K562 (cell line): ENCODE measurements around the gene TRA2B. TPM values are rescaled to one million over a fixed set of nuclear protein-coding genes. Genes with fewer than 3 reads are reported as not detected.

Experiments
- ATAC-seq: fragments of 200-7000 bp; cut with Tn5 transposase; 3 replicates; pipeline ENCODE4 v1.9.1; 2020; ENCODE audit warnings: moderate library complexity
- BruUV-seq: library from RNA; stranded (reverse); fragments of 400-500 nt; replicated peaks from 2 replicates; lab custom pipeline; 2021; lab: Mats Ljungman, UMichigan
- CTCF ChIA-PET: fragments of 300-600 bp; formaldehyde crosslinking; extraction: SDS; loops from one replicate; lab custom pipeline; 2021; ENCODE audit warnings: low intra/inter-chr PET ratio; lab: Yijun Ruan, JAX
- POLR2A ChIA-PET: fragments of 300-600, 350-650 bp; sonication (Branson Sonifier 250); formaldehyde crosslinking; extraction: SDS; loops from one replicate; lab custom pipeline; 2021; ENCODE audit warnings: antibody characterized with exemption, inconsistent platforms; lab: Yijun Ruan, JAX
- DNase-seq, 4 experiments: peaks; one replicate each; pipeline versions ENCODE4 v3.0.0 to v3.0.0-alpha.2; 2011 to 2018; ENCODE audit warnings: low spot score in 3 of 4, mixed read lengths in 3 of 4; ENCODE audit errors: extremely low read depth in 1 of 4
- FAIRE-seq: peaks from 2 replicates; lab custom pipeline; 2011; peaks lifted over from hg19 to GRCh38; lab: Jason Lieb, UNC
- H2AFZ ChIP-seq: 2 replicates; pipeline ENCODE4 v1.6.0; 2011; ENCODE audit warnings: low read depth, low read length, control low read depth, inconsistent platforms
- H3K27ac ChIP-seq: fragments of 200-600 bp; 3 replicates; pipeline ENCODE4 v1.8.0; 2011; ENCODE audit warnings: low read depth, mild to moderate bottlenecking, control low read depth, inconsistent platforms, low read length, moderate library complexity, mixed read lengths; ENCODE audit errors: extremely low read depth
- H3K27me3 ChIP-seq, 2 experiments: fragments of 300-600 bp in 1 of 2; 2 replicates in 1 of 2; 3 replicates in 1 of 2; pipeline versions ENCODE4 v1.6.0 to v1.8.0; 2011; ENCODE audit warnings: inconsistent platforms in 2 of 2, low read length in 2 of 2, mild to moderate bottlenecking in 1 of 2, mixed read lengths in 1 of 2, moderate library complexity in 1 of 2; ENCODE audit not compliant: control insufficient read depth in 2 of 2, insufficient read depth in 2 of 2
- H3K36me3 ChIP-seq: fragments of 300-600 bp; 3 replicates; pipeline ENCODE4 v1.8.0; 2011; ENCODE audit warnings: mild to moderate bottlenecking, low read length, inconsistent platforms; ENCODE audit not compliant: control insufficient read depth, insufficient read depth
- H3K4me1 ChIP-seq, 2 experiments: fragments of 200-600 bp in 1 of 2; replicated peaks in 1 of 2; 2 replicates in 1 of 2; 3 replicates in 1 of 2; pipeline versions ENCODE4 v1.5.1 to v1.8.0; 2011; ENCODE audit warnings: inconsistent platforms in 2 of 2, low read length in 2 of 2, mild to moderate bottlenecking in 1 of 2, mixed read lengths in 1 of 2, moderate library complexity in 1 of 2; ENCODE audit not compliant: control insufficient read depth in 2 of 2, insufficient read depth in 2 of 2
- H3K4me2 ChIP-seq: 2 replicates; pipeline ENCODE4 v1.6.1; 2011; ENCODE audit warnings: low read length, control low read depth, inconsistent platforms, mixed read lengths; ENCODE audit not compliant: insufficient read depth
- H3K4me3 ChIP-seq: fragments of 200-600 bp; sonication (generic), shearing (Covaris generic); 2 replicates; pipeline ENCODE4 v1.5.1; 2016; ENCODE audit warnings: control low read depth, inconsistent platforms
- H3K79me2 ChIP-seq: fragments of 200-600 bp; 3 replicates; pipeline ENCODE4 v1.8.0; 2011; ENCODE audit warnings: low read length, inconsistent platforms; ENCODE audit not compliant: control insufficient read depth, insufficient read depth
- H3K9ac ChIP-seq, 2 experiments: 2 replicates each; pipeline versions ENCODE4 v1.6.0 to v1.6.1; 2011; ENCODE audit warnings: low read depth in 2 of 2, low read length in 2 of 2, control low read depth in 1 of 2, inconsistent platforms in 1 of 2, mild to moderate bottlenecking in 1 of 2, mixed read lengths in 1 of 2; ENCODE audit not compliant: insufficient read depth in 1 of 2
- H3K9me1 ChIP-seq: one replicate; pipeline ENCODE4 v1.6.0; 2011; ENCODE audit warnings: inconsistent platforms, mild to moderate bottlenecking, low read length, moderate library complexity; ENCODE audit not compliant: control insufficient read depth, insufficient read depth
- H3K9me3 ChIP-seq: replicated peaks from 2 replicates; pipeline ENCODE4 v1.5.1; 2011; ENCODE audit warnings: low read depth, low read length, inconsistent platforms; ENCODE audit not compliant: control insufficient read depth, insufficient read depth
- H4K20me1 ChIP-seq: replicated peaks from 2 replicates; pipeline ENCODE4 v1.6.1; 2011; ENCODE audit warnings: low read length, inconsistent platforms, mixed read lengths; ENCODE audit not compliant: control insufficient read depth, insufficient read depth
- CC2D1A ChIP-seq: fragments of 450-650 bp; IDR thresholded peaks from 2 replicates; pipeline ENCODE4 v1.6.1; 2017; ENCODE audit warnings: mild to moderate bottlenecking
- ESRRA ChIP-seq: fragments of 450-650 bp; IDR thresholded peaks from 2 replicates; pipeline ENCODE4 v1.6.1; 2014; ENCODE audit warnings: low read depth, mild to moderate bottlenecking, moderate library complexity, borderline replicate concordance
- ZFP91 ChIP-seq: sonication (generic); formaldehyde crosslinking; IDR thresholded peaks from 2 replicates; pipeline ENCODE4 v1.8.0; 2022; ENCODE audit warnings: mild to moderate bottlenecking, missing genetic modification reagents
- ZNF121 ChIP-seq: sonication (generic); formaldehyde crosslinking; conservative IDR thresholded peaks from 2 replicates; pipeline ENCODE4 v1.8.0; 2022; ENCODE audit warnings: missing genetic modification reagents
- ZNF436 ChIP-seq: fragments of 250-450, 450-650 bp; sonication (Bioruptor Pico); formaldehyde crosslinking; IDR thresholded peaks from 2 replicates; pipeline ENCODE4 v1.7.0; 2020; ENCODE audit warnings: mild to moderate bottlenecking
- WGBS: fragments of 100-300 bp; shearing (Covaris generic); methylation state at CpG from one replicate; pipeline ENCODE4 v1.1.6; 2016; ENCODE audit warnings: low coverage, mixed read lengths; ENCODE audit not compliant: insufficient coverage; ENCODE audit errors: missing lambda C conversion rate; 5-methylcytosine and 5-hydroxymethylcytosine counted together
- in situ Hi-C: fragments of 300-500 bp; cut with MboI; formaldehyde crosslinking; loops from 4 replicates; pipeline ENCODE4 v1.15.0; 2018; ENCODE audit warnings: inconsistent platforms, mixed read lengths
- intact Hi-C: fragments of 100-400 bp; cut with micrococcal nuclease; formaldehyde crosslinking; loops from 2 replicates; pipeline ENCODE4 v1.14.2; 2022
- polyA plus RNA-seq, 8 experiments: library from polyadenylated mRNA; depleted of rRNA in 4 of 8; stranded (reverse) in 5 of 8; unstranded in 3 of 8; fragments of >200 nt; fragmentation: Nextera tagmentation in 2 of 8; fragmentation: Illumina TruSeq in 1 of 8; extraction: Ambion mirVana in 2 of 8; extraction: Trizol in 1 of 8; gene quantifications; 2 replicates each; pipeline versions ENCODE4 v1.2.1 to v1.2.3, GENCODE V29; 2011 to 2014; ENCODE audit warnings: inconsistent platforms in 1 of 8, missing spikeins in 1 of 8
- total RNA-seq, 7 experiments: library from RNA; depleted of rRNA in 6 of 7; stranded (reverse); fragments of >200 nt in 6 of 7; fragmentation: Illumina TruSeq in 2 of 7; extraction: Trizol in 2 of 7; gene quantifications; 2 replicates each; pipeline versions ENCODE4 v1.2.1 to v1.2.3, GENCODE V29; 2011 to 2021; ENCODE audit warnings: low replicate concordance in 1 of 7
- TF ChIP-seq, protein P1 (sequence below): fragments of 450-650 bp; formaldehyde crosslinking; IDR thresholded peaks from 2 replicates; pipeline ENCODE4 v1.4.0; 2022; ENCODE audit warnings: missing genetic modification characterization

The TRA2B gene
- total and polyA plus RNA-seq, 9 of the 15 experiments (the other 6 are each of a cell fraction or from before 2014, with no cell fraction given) = 105 to 411 (median 278) TPM

DNA sequence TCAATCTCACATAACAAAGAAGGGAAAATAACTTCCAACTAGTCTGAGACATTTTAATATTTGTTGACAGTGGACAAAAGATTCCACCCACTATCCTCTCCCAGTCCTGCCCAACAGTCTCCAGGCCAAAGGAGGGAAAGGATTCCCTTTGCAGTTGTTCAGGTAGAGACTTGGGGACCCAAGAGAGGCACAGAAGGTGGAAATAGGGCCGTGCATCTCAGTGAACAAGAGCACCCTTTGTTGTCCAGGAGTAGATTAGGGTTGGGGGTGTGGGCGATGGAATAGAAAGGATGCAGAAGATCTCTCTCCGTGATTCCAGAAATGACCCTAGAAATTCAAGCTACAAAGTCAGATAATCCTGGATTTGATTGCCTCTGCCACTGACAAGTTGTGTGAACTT lies 44.8 kb upstream of the TRA2B start:
- TF ChIP-seq ESRRA (no peak), ZNF436 (CRISPR knock-in tag) (no peak), CC2D1A (no peak)
- Histone ChIP-seq H3K27ac (no peak overlapping the region), H3K9me1 (no peaks in the 10 kb centered on the region), H3K4me3 (no peak overlapping the region), H3K9ac (no peak overlapping the region), H3K36me3 (no peaks in the 10 kb centered on the region), H4K20me1 (0 out of 2 replicates have a peak, but pooled peaks cover 5% of the 10 kb centered on the region), H3K4me2 (no peak overlapping the region), H3K79me2 (no peaks in the 10 kb centered on the region), H2AFZ (no peak overlapping the region), H3K9me3 (no peaks in the 10 kb centered on the region), H3K4me1 (peaks cover 4 to 6% of the 10 kb centered on the region in 2 experiments), H3K27me3 (peaks cover 0 to 6% of the 10 kb centered on the region in 2 experiments; a peak in 2 of 5 replicates)
- in situ Hi-C loops = loop anchor here (5.0 kb wide), 2 partner anchors 250 to 560 kb away; partner anchors contain the start of gene CRYGS
- ChIA-PET POLR2A (no interaction called here), CTCF (interaction anchor here (1.2 to 2.1 kb wide), 3 partner anchors 260 to 558 kb away, joined by 7 to 13 read pairs (median 11); no protein-coding TSS in a partner anchor)
- FAIRE-seq = no peak
- BruUV-seq = no TSS peak
- no peak for ATAC-seq
- intact Hi-C loops = loop anchor here (1.0 to 10.0 kb wide), 6 partner anchors 100 to 842 kb away; no protein-coding TSS in a partner anchor
- DNase-seq = no peak
- WGBS = 37% methylated on average over 3 of the region's 3 CpGs

DNA sequence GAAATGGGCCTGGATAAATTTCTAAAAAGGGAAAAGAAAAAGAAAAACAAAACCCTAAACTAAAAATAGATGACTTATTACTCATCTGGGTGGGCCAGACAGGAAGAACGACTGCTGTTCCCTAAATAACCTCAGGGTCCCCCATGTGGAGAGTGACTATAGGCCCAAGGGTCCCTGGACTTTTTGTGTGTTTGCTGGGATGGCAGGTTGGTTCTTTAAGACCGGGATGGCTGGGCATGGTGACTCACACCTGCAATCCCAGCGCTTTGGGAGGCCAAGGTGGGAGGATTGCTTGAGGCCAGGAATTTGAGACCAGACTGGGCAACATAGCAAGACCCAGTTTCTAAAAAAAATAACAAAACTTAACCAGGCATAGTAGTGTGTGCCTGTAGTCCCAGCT lies 43.8 kb upstream of the TRA2B start:
- CTCF ChIA-PET = no interaction called here
- Histone ChIP-seq H3K27ac (no peak overlapping the region), H3K4me3 (no peak overlapping the region), H3K4me1 (peaks cover 4 to 13% of the 10 kb centered on the region in 2 experiments), H3K27me3 (peaks cover 0 to 6% of the 10 kb centered on the region in 2 experiments; a peak in 2 of 5 replicates), H3K9me1 (no peaks in the 10 kb centered on the region)
- DNase-seq = no peak
- ATAC-seq = no peak
- TF ChIP-seq, protein P1, sequence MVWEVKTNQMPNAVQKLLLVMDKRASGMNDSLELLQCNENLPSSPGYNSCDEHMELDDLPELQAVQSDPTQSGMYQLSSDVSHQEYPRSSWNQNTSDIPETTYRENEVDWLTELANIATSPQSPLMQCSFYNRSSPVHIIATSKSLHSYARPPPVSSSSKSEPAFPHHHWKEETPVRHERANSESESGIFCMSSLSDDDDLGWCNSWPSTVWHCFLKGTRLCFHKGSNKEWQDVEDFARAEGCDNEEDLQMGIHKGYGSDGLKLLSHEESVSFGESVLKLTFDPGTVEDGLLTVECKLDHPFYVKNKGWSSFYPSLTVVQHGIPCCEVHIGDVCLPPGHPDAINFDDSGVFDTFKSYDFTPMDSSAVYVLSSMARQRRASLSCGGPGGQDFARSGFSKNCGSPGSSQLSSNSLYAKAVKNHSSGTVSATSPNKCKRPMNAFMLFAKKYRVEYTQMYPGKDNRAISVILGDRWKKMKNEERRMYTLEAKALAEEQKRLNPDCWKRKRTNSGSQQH (CRISPR knock-in tag) = no peak
- TF ChIP-seq ZFP91 = no peak
- TF ChIP-seq ZNF121 (CRISPR knock-in tag) = peak; percentile 78
- TF ChIP-seq, all 486 proteins: peak for 1
- intact Hi-C loops (loop anchor here (2.0 to 10.0 kb wide), 5 partner anchors 99 to 843 kb away; no protein-coding TSS in a partner anchor), in situ Hi-C loops (loop anchor here (5.0 kb wide), 2 partner anchors 251 to 561 kb away; partner anchors contain the start of gene CRYGS)
- peaks cover 10% of the 10 kb centered on the region; the same call in 1 of the 2 replicates for H4K20me1 ChIP-seq
- WGBS = 3% methylated on average over 3 of the region's 3 CpGs
- H3K79me2 ChIP-seq = no peaks in the 10 kb centered on the region
- H3K9me3 ChIP-seq = no peaks in the 10 kb centered on the region
- BruUV-seq = no TSS peak
- POLR2A ChIA-PET = interaction anchor here (1.0 kb wide), 1 partner anchor 44 kb away, joined by 3 read pairs; the partner anchor contains the start of gene TRA2B
- H3K4me2 ChIP-seq = no peak overlapping the region
- no peaks in the 10 kb centered on the region for H3K36me3 ChIP-seq
- no peak overlapping the region for H3K9ac ChIP-seq
- FAIRE-seq = no peak
- H2AFZ ChIP-seq = no peak overlapping the region
